IPS-18a (cell line): ENCODE results near the gene BBS1.

Experiments
- H3K27ac ChIP-seq: one replicate; pipeline ENCODE4 v1.5.1; 2013; ENCODE audit warnings: low read length
- H3K27me3 ChIP-seq: one replicate; pipeline ENCODE4 v1.6.1; 2013; ENCODE audit warnings: mild to moderate bottlenecking, low read length; ENCODE audit not compliant: control insufficient read depth, insufficient read depth
- H3K36me3 ChIP-seq: one replicate; pipeline ENCODE4 v1.6.1; 2013; ENCODE audit warnings: low read depth, low read length; ENCODE audit not compliant: control insufficient read depth
- H3K4me1 ChIP-seq: one replicate; pipeline ENCODE4 v1.6.1; 2013; ENCODE audit warnings: low read depth, low read length; ENCODE audit not compliant: control insufficient read depth
- H3K4me3 ChIP-seq: one replicate; pipeline ENCODE4 v1.5.1; 2013; ENCODE audit warnings: low read length
- H3K9ac ChIP-seq: one replicate; pipeline ENCODE4 v1.6.1; 2013; ENCODE audit warnings: mild to moderate bottlenecking, low read length, moderate library complexity
- H3K9me3 ChIP-seq: one replicate; pipeline ENCODE4 v1.6.1; 2013; ENCODE audit warnings: low read depth, low read length; ENCODE audit not compliant: control insufficient read depth

Gene BBS1

DNA sequence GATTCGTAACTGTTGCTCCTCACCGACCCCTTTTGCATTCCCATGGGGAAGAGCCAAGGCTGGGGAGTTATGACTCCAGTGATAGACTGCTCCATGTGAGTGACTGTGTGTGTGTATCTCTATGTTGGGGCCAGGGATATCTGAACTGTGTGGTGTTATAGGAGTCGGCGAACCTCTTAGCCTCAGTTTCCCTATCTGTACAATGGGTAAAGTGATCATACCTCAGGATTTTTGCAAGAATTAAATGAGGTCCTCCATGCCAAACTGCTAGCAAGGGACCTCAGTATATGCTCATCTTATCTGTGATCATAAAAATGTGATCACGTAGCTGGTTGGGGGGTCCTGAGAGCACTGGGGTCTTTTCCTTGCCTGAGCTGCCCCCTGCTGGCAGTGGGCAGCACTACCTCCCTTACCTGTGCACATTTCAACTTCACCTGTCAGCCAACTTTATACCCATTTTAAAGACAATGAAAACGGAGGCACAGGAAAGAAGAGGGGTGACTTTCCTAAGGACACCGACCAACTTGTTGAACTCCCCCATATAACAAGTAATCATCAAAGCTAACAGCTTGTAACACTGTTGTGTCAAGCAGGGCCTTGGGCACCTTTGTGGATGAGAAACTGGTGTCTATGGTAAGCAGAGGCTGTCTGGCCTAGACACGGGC, 31.6 kb upstream of the BBS1 start:
- Histone ChIP-seq H3K9me3 (no peaks in the 10 kb centered on the region), H3K4me3 (peak overlapping the region; percentile 91), H3K4me1 (no peaks in the 10 kb centered on the region), H3K36me3 (peaks cover 15% of the 10 kb centered on the region), H3K9ac (peak overlapping the region; percentile 91), H3K27me3 (no peaks in the 10 kb centered on the region), H3K27ac (peak overlapping the region; percentile 88)

DNA sequence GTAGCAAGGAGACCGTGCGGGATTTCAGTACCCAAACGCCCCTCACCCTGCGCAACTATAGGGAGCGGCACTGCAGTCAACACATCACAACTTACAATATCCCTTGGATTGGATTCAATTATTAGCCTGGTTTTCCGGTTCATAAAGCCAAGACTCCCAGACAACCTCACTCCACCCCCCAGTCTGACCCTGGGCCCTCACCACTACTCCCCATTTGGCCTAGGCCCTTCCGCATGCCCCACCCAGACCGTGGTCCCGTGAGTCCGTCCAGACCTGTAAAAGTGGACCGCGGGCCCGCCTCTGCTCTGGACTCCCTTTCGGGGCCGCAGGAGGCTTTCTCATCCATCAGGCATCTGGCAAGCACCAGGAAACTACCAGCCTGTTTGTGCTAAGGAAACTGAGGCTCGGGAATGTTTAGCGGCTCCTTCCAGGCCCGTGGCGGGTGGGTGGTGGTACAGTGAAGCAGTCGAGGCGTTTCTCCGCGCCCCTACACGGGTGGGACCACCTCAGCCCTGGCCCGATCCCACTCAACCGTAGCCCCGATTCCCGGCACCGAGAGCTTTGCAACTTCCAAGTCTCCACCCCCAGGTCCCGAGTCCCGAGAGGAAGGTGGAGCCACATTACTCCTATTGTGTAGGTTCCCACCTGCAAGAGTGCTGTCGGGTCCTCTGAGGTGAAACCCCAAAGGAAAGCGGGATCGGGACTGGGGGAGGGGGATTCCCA, 30.9 kb upstream of the BBS1 start:
- H3K36me3 ChIP-seq = peaks cover 10% of the 10 kb centered on the region
- H3K9ac ChIP-seq = peak overlapping the region; percentile 91
- peak overlapping the region; percentile 88 for H3K27ac ChIP-seq
- H3K4me1 ChIP-seq = no peaks in the 10 kb centered on the region
- H3K4me3 ChIP-seq = peak overlapping the region; percentile 91
- no peaks in the 10 kb centered on the region for H3K27me3 ChIP-seq
- no peaks in the 10 kb centered on the region for H3K9me3 ChIP-seq

DNA sequence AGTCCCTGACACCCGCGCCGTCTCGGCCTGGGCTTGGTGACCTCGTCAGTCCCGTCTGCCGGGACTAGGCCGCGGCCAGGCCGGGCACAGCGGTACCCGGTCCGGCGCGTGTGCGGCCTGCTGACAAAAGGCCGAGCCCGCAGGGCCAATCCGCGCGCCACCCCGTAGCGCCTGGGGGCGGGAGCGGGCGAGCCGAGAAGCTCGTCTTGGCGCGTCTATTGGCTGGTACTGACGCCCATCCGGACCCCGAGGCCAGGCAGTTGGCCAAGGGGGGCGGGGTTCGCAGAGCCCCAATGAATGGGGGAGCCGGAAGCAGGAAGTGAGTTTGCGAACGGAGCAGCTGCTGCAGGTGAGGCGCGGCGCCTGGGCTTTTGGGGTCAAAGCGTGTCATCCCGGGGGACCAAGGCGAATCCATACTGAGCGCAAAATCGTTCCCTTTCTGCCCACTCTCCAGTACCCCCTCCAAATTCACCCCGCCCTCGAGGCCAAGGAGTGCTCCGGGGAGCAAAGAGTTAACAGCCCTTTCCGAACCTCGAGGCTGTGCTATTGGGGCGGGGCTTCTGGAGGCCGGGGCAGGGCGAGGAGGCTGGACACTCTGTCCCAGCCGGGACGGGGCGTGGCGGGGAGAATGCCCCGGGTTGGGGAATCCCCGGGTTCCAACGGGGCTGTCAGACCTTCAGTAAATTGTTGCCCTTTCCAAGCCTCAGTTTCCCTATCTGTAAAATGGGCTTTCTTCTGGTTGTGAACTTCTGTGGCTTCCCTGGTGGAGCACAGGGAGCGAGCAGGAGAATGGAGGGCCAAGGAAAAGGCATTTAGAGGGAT, 30.1 kb upstream of the BBS1 start, which contains the start of gene DPP3:
Gene DPP3 (plus strand): TSS at position 318 of the 822 bp plus-strand sequence. CDS start 1,767 bp downstream, outside the sequence.
- H3K27me3 ChIP-seq = no peaks in the 10 kb centered on the region
- no peaks in the 10 kb centered on the region for H3K4me1 ChIP-seq
- H3K9ac ChIP-seq = peak within 1 kb of the TSS; percentile 91
- peak within 1 kb of the TSS; percentile 90 for H3K27ac ChIP-seq
- H3K36me3 ChIP-seq = peaks cover 10% of the 10 kb centered on the region
- H3K9me3 ChIP-seq = no peaks in the 10 kb centered on the region
- peak within 1 kb of the TSS; percentile 91 for H3K4me3 ChIP-seq

DNA sequence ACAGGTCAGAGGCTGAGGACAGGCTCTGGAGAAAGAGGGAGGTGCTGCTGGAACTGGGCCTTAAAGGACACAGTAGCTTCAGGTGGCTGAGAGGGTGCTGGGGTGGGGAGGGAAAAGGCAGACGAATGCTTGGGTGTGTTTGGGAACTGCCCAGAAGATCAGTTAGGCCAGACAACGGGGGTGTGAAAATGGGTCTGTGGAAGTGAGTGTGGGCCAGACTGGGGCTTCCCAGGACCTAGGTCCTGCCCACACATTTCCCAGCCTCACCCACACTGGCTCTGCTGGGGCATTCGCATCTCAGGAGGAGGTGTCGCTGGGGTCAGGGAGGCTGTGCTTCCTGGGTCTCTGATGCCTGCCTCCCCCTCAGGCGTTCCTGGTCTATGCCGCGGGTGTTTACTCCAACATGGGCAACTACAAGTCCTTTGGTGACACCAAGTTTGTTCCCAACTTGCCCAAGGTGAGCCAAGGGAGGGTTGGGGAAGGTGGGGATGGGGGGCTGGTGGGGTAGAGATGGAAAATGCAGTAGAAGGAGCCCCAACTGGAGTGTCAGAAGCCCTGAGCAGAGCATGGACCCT, 25.5 kb upstream of the BBS1 start:
- H3K4me1 ChIP-seq = no peaks in the 10 kb centered on the region
- no peak overlapping the region for H3K4me3 ChIP-seq
- H3K27ac ChIP-seq = no peak overlapping the region
- no peaks in the 10 kb centered on the region for H3K27me3 ChIP-seq
- H3K9me3 ChIP-seq = no peaks in the 10 kb centered on the region
- peaks cover 23% of the 10 kb centered on the region for H3K36me3 ChIP-seq
- H3K9ac ChIP-seq = no peak overlapping the region

DNA sequence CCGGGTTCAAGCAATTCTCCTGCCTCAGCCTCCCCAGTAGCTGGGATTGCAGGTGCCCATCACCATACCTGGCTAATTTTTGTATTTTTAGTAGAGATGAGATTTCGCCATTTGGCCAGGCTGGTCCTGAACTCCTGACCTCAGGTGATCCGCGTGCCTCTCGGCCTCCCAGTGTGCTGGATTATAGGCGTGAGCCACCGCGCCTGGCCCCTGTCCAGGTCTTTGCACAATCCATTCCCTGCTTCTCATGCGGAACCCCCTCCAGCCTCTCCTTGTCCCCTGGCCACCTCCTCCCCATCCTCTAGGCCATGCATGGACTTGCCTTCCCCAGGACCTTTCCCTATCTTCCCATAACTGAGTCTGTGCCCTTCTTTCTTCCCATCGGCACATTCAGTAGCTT, 21.5 kb upstream of the BBS1 start:
- H3K9ac ChIP-seq = no peak overlapping the region
- H3K27ac ChIP-seq = no peak overlapping the region
- H3K36me3 ChIP-seq = peaks cover 32% of the 10 kb centered on the region

DNA sequence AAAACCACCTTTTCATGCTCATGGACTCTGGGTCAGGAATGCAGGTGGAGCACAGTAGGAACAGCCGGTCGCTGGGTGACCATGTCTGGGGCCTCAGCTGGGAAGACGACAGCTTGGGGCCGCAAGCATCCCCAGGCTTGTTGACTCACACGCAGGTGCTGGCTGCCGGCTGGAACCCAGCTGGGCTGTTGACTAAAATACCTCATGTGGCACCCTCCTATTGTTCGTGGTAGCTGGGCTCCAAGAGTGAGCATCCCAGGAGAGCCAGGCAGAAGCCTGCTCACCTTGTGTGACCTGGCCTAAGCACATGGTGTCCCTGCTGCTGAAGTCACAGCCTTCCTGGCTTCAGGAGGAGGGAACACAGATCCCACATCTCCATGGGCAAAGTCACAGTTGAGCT, 20.8 kb upstream of the BBS1 start:
- no peak overlapping the region for H3K9ac ChIP-seq
- peaks cover 38% of the 10 kb centered on the region for H3K36me3 ChIP-seq
- no peak overlapping the region for H3K27ac ChIP-seq
- H3K9me3 ChIP-seq = no peaks in the 10 kb centered on the region
- H3K4me3 ChIP-seq = no peak overlapping the region
- H3K27me3 ChIP-seq = no peaks in the 10 kb centered on the region
- peaks cover 5% of the 10 kb centered on the region for H3K4me1 ChIP-seq

More for the DNA sequence above, 21.5 kb upstream of the BBS1 start:
- Histone ChIP-seq H3K9me3 (no peaks in the 10 kb centered on the region), H3K27me3 (no peaks in the 10 kb centered on the region), H3K4me3 (no peak overlapping the region), H3K4me1 (peaks cover 5% of the 10 kb centered on the region)

DNA sequence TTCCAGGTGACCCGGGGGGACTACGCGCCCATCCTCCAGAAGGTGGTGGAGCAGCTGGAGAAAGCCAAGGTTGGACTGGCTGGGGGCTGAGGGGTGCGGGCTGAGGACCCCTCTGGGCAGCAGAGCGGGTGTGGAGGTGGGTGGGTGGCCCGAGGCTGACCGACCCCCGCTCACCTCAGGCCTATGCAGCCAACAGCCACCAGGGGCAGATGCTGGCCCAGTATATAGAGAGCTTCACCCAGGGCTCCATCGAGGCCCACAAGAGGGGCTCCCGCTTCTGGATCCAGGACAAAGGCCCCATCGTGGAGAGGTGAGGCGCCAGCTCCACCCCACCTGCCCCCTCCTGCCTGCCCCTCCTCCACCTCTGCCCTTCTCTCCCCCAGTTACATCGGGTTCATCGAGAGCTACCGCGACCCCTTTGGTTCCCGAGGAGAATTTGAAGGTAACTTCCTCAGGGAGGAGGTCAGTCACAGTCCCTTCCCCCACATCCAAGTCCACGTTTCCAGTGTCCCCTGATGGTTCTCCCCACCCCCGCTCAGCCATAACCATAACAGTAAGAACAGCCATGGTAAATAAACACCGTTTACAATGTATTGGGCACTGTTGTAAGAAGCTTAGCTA, 19.0 kb upstream of the BBS1 start:
- H3K9me3 ChIP-seq = no peaks in the 10 kb centered on the region
- H3K36me3 ChIP-seq = peaks cover 43% of the 10 kb centered on the region
- no peak overlapping the region for H3K27ac ChIP-seq
- peaks cover 5% of the 10 kb centered on the region for H3K4me1 ChIP-seq
- peak overlapping the region; percentile 37 for H3K9ac ChIP-seq
- H3K27me3 ChIP-seq = no peaks in the 10 kb centered on the region
- H3K4me3 ChIP-seq = no peak overlapping the region

DNA sequence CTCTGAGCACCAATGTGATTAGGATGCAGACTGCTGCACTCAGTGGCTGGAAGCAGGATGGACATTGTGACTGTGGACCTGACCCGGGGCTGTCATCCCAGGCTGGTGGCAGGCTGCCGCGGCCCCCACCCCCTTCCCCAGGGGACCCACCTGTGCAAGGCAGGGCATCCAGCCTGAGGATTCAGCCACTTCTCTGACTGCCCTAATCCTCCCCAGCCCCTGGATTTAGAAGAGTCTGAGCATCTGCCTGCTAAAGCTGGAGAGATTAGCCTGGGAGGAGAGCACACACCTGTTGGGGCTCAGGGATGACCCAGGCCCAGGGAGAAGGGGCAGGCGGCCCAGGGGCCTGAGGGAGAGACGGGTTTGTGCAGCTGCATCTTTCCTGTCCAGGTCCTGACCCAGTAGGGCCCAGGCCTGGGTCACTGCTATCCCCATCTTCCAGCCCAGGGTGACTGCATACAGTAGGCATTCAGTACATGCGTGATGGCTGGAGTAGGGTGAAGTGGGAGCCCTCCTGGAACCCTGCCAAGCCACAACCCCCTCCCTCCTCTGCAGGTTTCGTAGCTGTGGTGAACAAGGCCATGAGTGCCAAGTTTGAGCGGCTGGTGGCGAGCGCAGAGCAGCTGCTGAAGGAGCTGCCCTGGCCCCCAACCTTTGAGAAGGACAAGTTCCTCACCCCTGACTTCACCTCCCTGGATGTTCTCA, 18.1 kb upstream of the BBS1 start:
- Histone ChIP-seq H3K4me1 (peaks cover 5% of the 10 kb centered on the region), H3K9me3 (no peaks in the 10 kb centered on the region), H3K9ac (no peak overlapping the region), H3K27ac (no peak overlapping the region), H3K4me3 (no peak overlapping the region), H3K36me3 (peaks cover 49% of the 10 kb centered on the region), H3K27me3 (no peaks in the 10 kb centered on the region)

DNA sequence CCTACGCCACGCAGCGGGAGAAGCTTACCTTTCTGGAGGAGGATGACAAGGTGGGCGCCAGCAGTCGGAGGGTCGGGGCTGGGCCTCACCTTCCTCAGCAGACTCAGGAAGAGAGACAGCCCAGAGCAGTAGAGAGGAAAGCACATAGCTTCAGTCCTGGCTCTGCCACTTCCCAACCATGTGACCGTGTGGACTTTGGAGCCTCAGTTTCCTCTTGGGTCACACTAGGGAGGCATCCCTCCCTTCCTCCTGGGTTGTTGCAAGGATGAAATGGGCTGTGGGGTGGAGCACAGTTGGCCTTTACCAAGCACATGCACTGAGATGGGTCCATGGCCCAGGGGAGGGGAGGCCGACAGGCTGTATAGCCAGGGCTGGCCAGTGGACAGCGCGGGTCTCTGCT, 17.3 kb upstream of the BBS1 start:
- Histone ChIP-seq H3K27me3 (no peaks in the 10 kb centered on the region), H3K36me3 (peaks cover 44% of the 10 kb centered on the region), H3K4me1 (peaks cover 5% of the 10 kb centered on the region), H3K9ac (no peak overlapping the region), H3K9me3 (no peaks in the 10 kb centered on the region), H3K4me3 (no peak overlapping the region), H3K27ac (no peak overlapping the region)

DNA sequence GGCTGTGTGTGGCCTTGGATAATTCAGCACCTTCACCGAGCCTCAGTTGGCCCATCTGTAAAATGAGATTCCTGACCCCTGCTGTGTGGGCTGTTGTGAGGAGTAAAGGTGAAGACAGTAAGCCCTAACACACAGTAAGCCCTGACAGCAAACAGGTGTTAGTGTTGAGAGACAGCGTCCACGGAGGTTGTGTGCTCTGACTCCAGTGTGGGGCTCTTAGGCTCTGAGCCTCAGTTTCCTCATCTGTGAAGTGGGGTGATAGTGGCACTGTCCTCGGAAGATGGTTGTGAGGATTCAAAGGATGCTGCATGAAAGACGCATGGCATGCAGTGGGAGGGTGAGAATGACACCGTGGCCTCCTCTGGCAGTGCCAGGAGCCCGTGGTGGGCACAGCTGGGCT, 16.0 kb upstream of the BBS1 start:
- Histone ChIP-seq H3K36me3 (peaks cover 43% of the 10 kb centered on the region), H3K9ac (no peak overlapping the region), H3K4me3 (no peak overlapping the region), H3K4me1 (peaks cover 5% of the 10 kb centered on the region), H3K27me3 (no peaks in the 10 kb centered on the region), H3K27ac (no peak overlapping the region), H3K9me3 (no peaks in the 10 kb centered on the region)
